Bronchial epithelial cell (primary cell): Measurements from ENCODE around the gene USP38. TPM values are rescaled to one million over a fixed set of nuclear protein-coding genes. Genes with fewer than 3 reads are reported as not detected.

ENCODE experiments used
- DNase-seq: peaks from one replicate; pipeline ENCODE4 v3.0.0-alpha.2; 2010; ENCODE audit warnings: low read depth
- FAIRE-seq: peaks from 2 replicates; lab custom pipeline; 2011; peaks lifted over from hg19 to GRCh38; lab: Jason Lieb, UNC
- H3K27me3 ChIP-seq: 2 replicates; pipeline ENCODE4 v1.5.1; 2011; ENCODE audit warnings: low read length; ENCODE audit not compliant: control insufficient read depth, insufficient read depth
- H3K36me3 ChIP-seq: 2 replicates; pipeline ENCODE4 v1.5.1; 2011; ENCODE audit warnings: low read length; ENCODE audit not compliant: control insufficient read depth, insufficient read depth
- H3K4me3 ChIP-seq: 2 replicates; pipeline ENCODE4 v1.5.1; 2011; ENCODE audit warnings: mild to moderate bottlenecking, low read depth, low read length, control low read depth
- CTCF ChIP-seq: IDR thresholded peaks from 2 replicates; pipeline ENCODE4 v1.5.1; 2011; ENCODE audit warnings: mild to moderate bottlenecking, moderate library complexity, low read length, control low read depth, inconsistent platforms; ENCODE audit not compliant: insufficient read depth, severe bottlenecking
- total RNA-seq: library from RNA; depleted of rRNA; stranded (reverse); fragments of >200 nt; gene quantifications from 2 replicates; pipeline ENCODE4 v1.2.1, GENCODE V29; 2014

The USP38 gene
- total RNA-seq, 1 donor from 2014 or later: 18.4 TPM

- Histone ChIP-seq H3K4me3 (no peak overlapping the region), H3K36me3 (no peaks in the 10 kb centered on the region), H3K27me3 (no peaks in the 10 kb centered on the region)
- TF ChIP-seq CTCF: no peak
- FAIRE-seq (peak; percentile 43), DNase-seq (no peak)
Observed at GRCh38 chr4:143248827-143249226, 64.1 kb downstream of the USP38 start.

GRCh38 chr4:143250617-143251016, 65.9 kb downstream of the USP38 start:
- DNase-seq (no peak), FAIRE-seq (no peak)
- TF ChIP-seq CTCF: no peak
- H3K27me3 ChIP-seq: no peaks in the 10 kb centered on the region
- no peaks in the 10 kb centered on the region for H3K36me3 ChIP-seq
- no peak overlapping the region for H3K4me3 ChIP-seq

GRCh38 chr4:143251348-143251747, 66.6 kb downstream of the USP38 start:
- FAIRE-seq (no peak), DNase-seq (no peak)
- no peak for TF ChIP-seq CTCF
- Histone ChIP-seq H3K27me3 (no peaks in the 10 kb centered on the region), H3K4me3 (no peak overlapping the region), H3K36me3 (no peaks in the 10 kb centered on the region)

- peak; percentile 95 for DNase-seq
- no peak for TF ChIP-seq CTCF
- no peaks in the 10 kb centered on the region for H3K27me3 ChIP-seq
- H3K36me3 ChIP-seq: no peaks in the 10 kb centered on the region
- FAIRE-seq: no peak
- H3K4me3 ChIP-seq: no peak overlapping the region
Observed at GRCh38 chr4:143251779-143252178, 67.1 kb downstream of the USP38 start.

GRCh38 chr4:143252478-143252877, 67.8 kb downstream of the USP38 start:
- DNase-seq: peak; percentile 85
- Histone ChIP-seq H3K36me3 (no peaks in the 10 kb centered on the region), H3K4me3 (no peak overlapping the region), H3K27me3 (no peaks in the 10 kb centered on the region)
- TF ChIP-seq CTCF: no peak
- no peak for FAIRE-seq

- FAIRE-seq (no peak), DNase-seq (peak; percentile 83)
- Histone ChIP-seq H3K27me3 (no peaks in the 10 kb centered on the region), H3K4me3 (no peak overlapping the region), H3K36me3 (no peaks in the 10 kb centered on the region)
- TF ChIP-seq CTCF: no peak
Observed at GRCh38 chr4:143253166-143253565, 68.4 kb downstream of the USP38 start.
